CD1c-positive myeloid dendritic cell (primary cell): ENCODE data around the gene EPX.

Source experiments
- DNase-seq: peaks from one replicate; pipeline ENCODE4 v3.0.0-alpha.2; 2016; ENCODE audit errors: extremely low spot score

The EPX gene

GRCh38 chr17:58186591-58186990, 5.9 kb upstream of the EPX start:
- no peak for DNase-seq

GRCh38 chr17:58187063-58187462, 5.5 kb upstream of the EPX start:
- no peak for DNase-seq

- DNase-seq = no peak
These were observed 4.9 kb upstream of the EPX start for GRCh38 chr17:58187675-58188074.

- DNase-seq = peak; percentile 20
These were observed 2.9 kb upstream of the EPX start for GRCh38 chr17:58189436-58190146.

DNA sequence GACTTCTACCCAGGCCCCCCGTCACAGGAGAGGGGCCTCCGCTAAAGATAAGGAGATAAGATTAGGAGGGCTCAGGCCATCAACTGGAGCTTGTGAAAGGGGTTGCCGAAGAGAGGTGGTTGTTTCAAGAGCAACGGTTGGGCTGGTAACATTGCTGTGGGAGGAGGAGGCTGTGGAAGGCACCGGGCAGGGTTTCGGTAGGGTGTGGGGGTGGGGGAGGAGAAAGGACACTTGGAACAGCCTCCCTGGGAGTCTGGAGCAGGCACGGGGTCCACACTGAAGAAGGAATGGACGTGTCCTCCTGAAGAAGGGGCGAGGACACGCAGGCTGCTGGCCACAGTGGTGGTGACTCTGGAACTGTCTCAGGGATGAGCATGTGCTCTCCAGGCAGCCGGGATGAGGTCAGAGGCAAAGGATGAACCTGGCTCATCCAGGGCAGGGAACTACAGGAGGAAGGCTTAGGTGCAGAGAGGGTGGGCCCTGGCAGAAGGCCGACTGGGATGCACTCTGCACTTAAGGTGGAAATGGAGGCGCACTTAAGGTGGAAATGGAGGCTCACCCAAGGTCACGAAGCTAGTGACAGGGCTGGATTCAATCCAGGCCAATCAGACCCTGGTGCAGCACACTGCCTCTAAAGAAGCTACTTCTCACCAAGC, 1.2 kb upstream of the EPX start:
- DNase-seq = no peak

- no peak for DNase-seq
These were observed 1.2 kb downstream of the EPX start for GRCh38 chr17:58193641-58194255.

DNA sequence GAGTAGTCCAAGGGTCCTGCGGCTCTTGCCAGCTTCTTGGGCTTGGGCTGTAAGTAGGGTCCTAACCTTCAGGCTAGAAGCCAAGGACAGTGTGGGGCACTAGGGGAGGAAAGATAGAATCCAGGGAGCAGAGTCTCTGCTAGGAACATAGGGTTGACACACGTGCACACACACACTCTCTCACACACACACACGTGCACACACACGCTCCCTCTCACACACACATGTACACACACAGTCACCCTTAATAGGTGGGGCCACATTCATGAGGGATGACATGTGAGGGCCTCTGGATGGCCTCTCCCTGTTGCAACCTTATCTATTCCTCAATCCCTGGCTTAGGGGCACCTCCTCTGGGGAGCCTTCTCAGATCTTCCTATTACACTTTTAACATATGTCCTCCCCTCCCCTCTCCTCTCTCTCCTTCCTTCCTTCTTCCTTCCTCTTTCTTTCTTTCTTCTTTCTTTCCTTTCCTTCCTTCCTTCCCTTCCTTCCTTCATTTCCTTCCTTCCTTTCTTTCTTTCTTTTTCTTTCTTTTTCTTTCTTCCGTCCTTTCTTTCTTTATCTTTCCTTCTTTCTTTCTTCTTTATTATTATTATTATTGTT, 3.1 kb downstream of the EPX start:
- DNase-seq = no peak

DNA sequence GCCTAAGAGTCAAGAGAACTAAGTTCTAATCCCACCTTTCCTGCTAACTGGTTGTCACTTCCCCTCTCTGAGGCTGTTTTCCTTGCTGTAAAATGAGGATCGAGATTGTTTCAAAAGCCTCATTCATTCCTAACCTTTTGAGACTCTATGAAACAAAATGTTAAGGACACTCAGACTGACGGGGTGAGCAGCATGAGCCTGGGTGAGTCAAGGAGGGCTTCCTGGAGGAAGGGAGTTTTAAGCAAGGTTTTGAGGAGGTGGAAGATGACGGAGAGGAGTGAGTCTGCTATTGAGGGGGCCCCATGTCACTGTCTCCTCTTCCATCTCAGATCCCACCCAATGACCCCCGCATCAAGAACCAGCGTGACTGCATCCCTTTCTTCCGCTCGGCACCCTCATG, 4.1 kb downstream of the EPX start:
- DNase-seq = no peak

- peak; percentile 76 for DNase-seq
These were observed 7.6 kb downstream of the EPX start for GRCh38 chr17:58200024-58200633.

DNA sequence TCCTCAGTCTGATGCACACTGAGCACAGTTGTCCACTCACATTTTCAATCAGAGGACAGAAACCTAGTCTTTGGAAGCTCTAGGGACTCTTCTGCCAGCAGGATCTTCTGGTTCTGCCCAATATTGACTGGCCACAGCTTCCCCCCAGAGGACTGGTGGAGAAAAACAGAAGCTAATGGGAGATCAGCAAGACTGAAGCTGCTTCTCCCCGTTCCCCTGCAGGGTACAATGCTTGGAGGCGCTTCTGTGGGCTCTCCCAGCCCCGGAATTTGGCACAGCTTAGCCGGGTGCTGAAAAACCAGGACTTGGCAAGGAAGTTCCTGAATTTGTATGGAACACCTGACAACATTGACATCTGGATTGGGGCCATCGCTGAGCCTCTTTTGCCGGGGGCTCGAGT, 10.3 kb downstream of the EPX start:
- no peak for DNase-seq

DNA sequence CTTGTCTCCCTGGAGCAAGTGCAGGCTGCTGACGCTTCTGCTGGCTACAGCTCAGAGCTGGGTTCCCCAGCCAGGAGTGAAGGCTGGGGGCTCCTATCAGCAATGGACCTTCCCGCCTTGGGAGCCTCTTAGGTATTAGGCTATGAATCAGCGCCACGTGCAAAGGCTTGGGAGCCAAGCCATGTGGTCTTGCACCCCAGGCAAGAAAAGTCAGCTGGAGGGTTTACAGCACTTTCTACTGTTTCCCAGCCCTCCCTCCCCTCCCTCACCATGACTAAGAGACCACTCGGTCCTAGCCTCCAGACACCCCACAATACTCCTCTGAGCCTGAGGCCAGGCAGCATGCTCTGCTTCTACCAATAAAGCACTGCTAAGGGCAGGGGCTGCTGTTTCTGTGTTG, 12.3 kb downstream of the EPX start:
- DNase-seq = no peak

- DNase-seq = no peak
These were observed 13.4 kb downstream of the EPX start for GRCh38 chr17:58205936-58206335.

GRCh38 chr17:58207451-58207850, 14.9 kb downstream of the EPX start:
- DNase-seq = no peak

- no peak for DNase-seq
These were observed 15.8 kb downstream of the EPX start for GRCh38 chr17:58208344-58208743.

DNA sequence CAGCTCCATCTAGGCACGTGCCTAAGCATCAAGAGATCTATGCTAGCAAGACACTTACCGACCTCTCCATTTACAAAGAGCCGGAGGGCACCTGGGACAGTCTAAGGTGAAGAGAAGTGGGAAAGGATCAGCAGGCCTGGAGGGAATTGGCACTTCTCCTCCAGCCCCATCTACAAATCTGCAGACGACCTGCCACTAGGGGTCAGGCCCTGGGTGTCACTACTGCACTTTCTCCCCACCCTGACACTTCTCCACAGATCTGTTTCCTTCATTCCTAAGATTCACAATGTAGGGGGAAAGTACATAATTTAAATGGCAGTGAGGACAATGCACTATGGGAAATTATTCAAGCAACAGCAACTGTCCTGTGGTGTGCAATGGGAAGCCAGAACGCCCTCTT, 18.4 kb downstream of the EPX start:
- DNase-seq = no peak

DNA sequence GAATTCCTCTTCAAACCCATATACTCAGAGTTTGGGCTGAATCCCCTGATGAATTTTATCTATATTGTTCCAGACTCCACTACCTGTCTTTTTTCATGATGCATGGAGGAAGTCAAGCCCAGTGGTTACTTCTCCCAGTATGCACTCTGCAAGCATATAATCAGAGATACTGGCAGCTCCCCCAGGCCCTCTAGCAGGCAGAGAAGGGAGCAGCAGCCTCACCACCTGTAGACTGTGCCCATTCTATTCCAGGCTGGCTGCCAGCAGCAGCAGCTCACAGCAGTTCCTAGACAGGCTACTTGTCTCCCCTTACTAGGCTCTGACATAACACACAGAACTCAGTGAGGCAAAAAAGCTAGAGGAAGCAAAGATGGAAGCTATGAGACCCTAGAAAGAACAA, 23.2 kb downstream of the EPX start:
- DNase-seq = no peak

DNA sequence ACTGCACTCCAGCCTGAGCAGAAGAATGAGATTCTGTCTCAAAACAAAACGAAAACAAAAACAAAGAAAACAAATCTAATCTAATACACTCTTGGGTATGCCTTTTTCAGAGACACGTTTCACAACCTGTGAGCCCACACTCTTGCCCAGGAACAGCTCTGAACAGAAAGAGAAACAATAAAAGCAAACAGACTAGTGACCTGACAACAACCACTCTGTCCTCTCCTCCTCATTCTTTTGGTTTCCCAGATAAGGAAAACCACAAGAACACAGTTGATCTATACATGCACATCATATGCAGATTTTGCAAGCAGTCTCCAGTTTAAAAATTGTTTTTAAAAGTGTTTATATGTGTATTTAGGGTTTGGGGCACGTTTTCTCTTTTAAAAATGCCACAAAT, 25.2 kb downstream of the EPX start:
- DNase-seq = no peak

GRCh38 chr17:58219007-58219788, 26.7 kb downstream of the EPX start, which contains the start of gene MKS1:
Gene MKS1, minus strand, starts transcription at chr17:58219255. Its CDS starts 25 bp downstream, at chr17:58219230.
- peak; percentile 98 for DNase-seq

DNA sequence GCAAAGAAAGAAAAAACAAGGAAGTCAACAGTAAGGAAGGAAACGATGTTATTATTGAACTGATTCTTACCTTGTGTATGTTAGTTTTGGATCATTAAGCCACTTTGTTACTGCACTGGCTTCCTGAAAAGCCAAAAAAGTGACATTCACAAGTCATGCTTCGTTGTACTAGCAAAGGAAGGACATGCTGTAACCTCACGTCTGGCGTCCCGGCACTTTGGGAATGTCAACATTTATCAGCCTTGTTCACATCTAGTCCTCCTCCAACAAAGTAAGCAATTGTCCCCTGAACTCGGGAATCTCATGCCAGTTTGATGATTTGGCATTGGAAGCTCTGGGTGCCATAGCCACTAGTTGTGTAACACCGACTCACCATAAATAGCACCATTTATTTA, 27.3 kb downstream of the EPX start:
- no peak for DNase-seq

GRCh38 chr17:58224315-58224714, 31.8 kb downstream of the EPX start:
- peak; percentile 26 for DNase-seq

- no peak for DNase-seq
These were observed 35.2 kb downstream of the EPX start for GRCh38 chr17:58227733-58228132.

GRCh38 chr17:58228679-58229078, 36.2 kb downstream of the EPX start:
- no peak for DNase-seq
